HCT116 (cell line): ENCODE measurements around the gene NR2C2. TPM values are rescaled to one million over a fixed set of nuclear protein-coding genes. Genes with fewer than 3 reads are reported as not detected.

ENCODE experiments used
- ATAC-seq: fragments of 200-7000 bp; cut with Tn5 transposase; 2 replicates; pipeline ENCODE4 v1.9.1; 2020; ENCODE audit warnings: mild to moderate bottlenecking, moderate library complexity
- BruUV-seq: library from RNA; stranded (reverse); fragments of 400-500 nt; replicated peaks from 2 replicates; lab custom pipeline; 2021; lab: Mats Ljungman, UMichigan
- CTCF ChIA-PET: fragments of 300-600 bp; sonication (Branson Sonifier 250); formaldehyde crosslinking; loops from one replicate; lab custom pipeline; 2021; ENCODE audit warnings: antibody characterized with exemption; lab: Charles Lee
- POLR2A ChIA-PET: fragments of 300-600, 350-600 bp; sonication (Branson Sonifier 250); formaldehyde crosslinking; loops from one replicate; lab custom pipeline; 2021; ENCODE audit warnings: antibody characterized with exemption; lab: Charles Lee
- RAD21 ChIA-PET, 2 experiments: fragments of 300-600 bp; sonication (Branson Sonifier 250); formaldehyde crosslinking; loops; one replicate each; lab custom pipeline; 2023; ENCODE audit warnings: low total read pairs in 2 of 2; ENCODE audit not compliant: uncharacterized antibody in 2 of 2, unreplicated experiment in 2 of 2, low non-redundant PET in 1 of 2; lab: Charles Lee
- DNase-seq: peaks from one replicate; pipeline ENCODE4 v3.0.0-alpha.2; 2010; ENCODE audit warnings: low read depth, low spot score
- H2AFZ ChIP-seq: fragments of 200-600 bp; shearing (Covaris generic), sonication (generic); 2 replicates; pipeline ENCODE4 v1.6.1; 2017; ENCODE audit warnings: low read depth, mixed run types, mixed read lengths, antibody characterized with exemption, low read length; ENCODE audit not compliant: poor library complexity, severe bottlenecking
- H3K27ac ChIP-seq: 2 replicates; pipeline ENCODE4 v1.5.1; 2012; ENCODE audit warnings: low read depth, low read length
- H3K27me3 ChIP-seq: fragments of 200-600 bp; sonication (generic); 2 replicates; pipeline ENCODE4 v1.6.1; 2016; ENCODE audit warnings: mixed run types, low read length, mixed read lengths; ENCODE audit not compliant: insufficient read depth
- H3K36me3 ChIP-seq, 2 experiments: fragments of 200-500 bp in 1 of 2; fragments of 200-600 bp in 1 of 2; sonication (Bioruptor generic) in 1 of 2; sonication (generic) in 1 of 2; 2 replicates each; pipeline versions ENCODE4 v1.5.1 to v1.6.1; 2014 to 2016; ENCODE audit warnings: low read length in 2 of 2, inconsistent platforms in 1 of 2, mixed read lengths in 1 of 2, mixed run types in 1 of 2; ENCODE audit not compliant: insufficient read depth in 2 of 2, control insufficient read depth in 1 of 2
- H3K4me1 ChIP-seq, 2 experiments: fragments of 200-600 bp in 1 of 2; sonication (generic) in 1 of 2; 2 replicates each; pipeline versions ENCODE4 v1.5.1 to v1.6.1; 2012 to 2017; ENCODE audit warnings: low read length in 2 of 2, inconsistent platforms in 1 of 2, mild to moderate bottlenecking in 1 of 2, mixed read lengths in 1 of 2, mixed run types in 1 of 2, moderate library complexity in 1 of 2; ENCODE audit not compliant: insufficient read depth in 2 of 2, control insufficient read depth in 1 of 2
- H3K4me2 ChIP-seq: fragments of 200-600 bp; sonication (generic); 2 replicates; pipeline ENCODE4 v1.6.1; 2017; ENCODE audit warnings: mixed run types, low read length, mixed read lengths
- H3K4me3 ChIP-seq, 2 experiments: fragments of 200-600 bp in 1 of 2; sonication (generic) in 1 of 2; replicated peaks in 1 of 2; 2 replicates each; pipeline ENCODE4 v1.5.1; 2011 to 2016; ENCODE audit warnings: low read length in 2 of 2, control low read depth in 1 of 2, low read depth in 1 of 2, mild to moderate bottlenecking in 1 of 2, mixed read lengths in 1 of 2, mixed run types in 1 of 2
- H3K79me2 ChIP-seq: fragments of 200-600 bp; sonication (generic); 2 replicates; pipeline ENCODE4 v1.6.1; 2017; ENCODE audit warnings: mild to moderate bottlenecking, mixed run types, low read length, moderate library complexity, mixed read lengths; ENCODE audit not compliant: insufficient read depth
- H3K9ac ChIP-seq: fragments of 200-600 bp; sonication (generic); 2 replicates; pipeline ENCODE4 v1.6.1; 2016; ENCODE audit warnings: low read length, mixed read lengths
- H3K9me2 ChIP-seq: fragments of 200-600 bp; sonication (generic), shearing (Covaris generic); 2 replicates; pipeline ENCODE4 v1.6.1; 2017; ENCODE audit warnings: mixed run types, mild to moderate bottlenecking, moderate library complexity; ENCODE audit not compliant: insufficient read depth
- H3K9me3 ChIP-seq, 2 experiments: fragments of 200-500 bp in 1 of 2; fragments of 200-600 bp in 1 of 2; sonication (Bioruptor generic) in 1 of 2; sonication (generic) in 1 of 2; 2 replicates each; pipeline ENCODE4 v1.6.1; 2014 to 2017; ENCODE audit warnings: low read length in 2 of 2, mixed read lengths in 2 of 2, inconsistent platforms in 1 of 2, low read depth in 1 of 2, mild to moderate bottlenecking in 1 of 2, mixed run types in 1 of 2, moderate library complexity in 1 of 2; ENCODE audit not compliant: control insufficient read depth in 1 of 2, insufficient read depth in 1 of 2
- H4K20me1 ChIP-seq: fragments of 200-600 bp; sonication (generic), shearing (Covaris generic); 2 replicates; pipeline ENCODE4 v1.6.1; 2017; ENCODE audit warnings: mixed run types, mild to moderate bottlenecking, moderate library complexity; ENCODE audit not compliant: insufficient read depth
- CEBPB ChIP-seq: IDR thresholded peaks from 2 replicates; pipeline ENCODE4 v1.6.1; 2012; ENCODE audit warnings: low read depth
- CTCF ChIP-seq, 3 experiments: fragments of 200-600 bp in 1 of 3; sonication (generic) in 1 of 3; IDR thresholded peaks in 2 of 3; conservative IDR thresholded peaks in 1 of 3; 2 replicates each; pipeline ENCODE4 v1.5.1; 2012 to 2017; ENCODE audit warnings: low read depth in 2 of 3, low read length in 2 of 3, antibody characterized with exemption in 1 of 3, borderline replicate concordance in 1 of 3, control low read depth in 1 of 3, mild to moderate bottlenecking in 1 of 3, mixed read lengths in 1 of 3, mixed run types in 1 of 3, moderate library complexity in 1 of 3; ENCODE audit not compliant: insufficient read depth in 1 of 3
- ELF1 ChIP-seq: IDR thresholded peaks from 2 replicates; pipeline ENCODE4 v1.6.1; 2012; ENCODE audit warnings: low read depth, borderline replicate concordance
- EZH2 ChIP-seq: fragments of 200-600 bp; sonication (generic); IDR thresholded peaks from 2 replicates; pipeline ENCODE4 v1.6.1; 2017; ENCODE audit warnings: antibody characterized with exemption, mixed run types
- EZH2phosphoT487 ChIP-seq: fragments of 200-600 bp; IDR thresholded peaks from 2 replicates; pipeline ENCODE4 v1.6.1; 2018; ENCODE audit warnings: antibody characterized with exemption, borderline replicate concordance
- JUND ChIP-seq: IDR thresholded peaks from 2 replicates; pipeline ENCODE4 v1.6.1; 2012
- MAX ChIP-seq: IDR thresholded peaks from 2 replicates; pipeline ENCODE4 v1.6.1; 2012
- RAD21 ChIP-seq: IDR thresholded peaks from 2 replicates; pipeline ENCODE4 v1.6.1; 2012; ENCODE audit warnings: low read depth, mild to moderate bottlenecking
- REST ChIP-seq: IDR thresholded peaks from 2 replicates; pipeline ENCODE4 v1.6.1; 2012; ENCODE audit warnings: low read depth
- SRF ChIP-seq: IDR thresholded peaks from 2 replicates; pipeline ENCODE4 v1.6.1; 2012; ENCODE audit warnings: low read depth
- ZFX ChIP-seq: fragments of 450-650 bp; IDR thresholded peaks from 2 replicates; pipeline ENCODE4 v1.6.1; 2017
- ZNF274 ChIP-seq: fragments of 200-500 bp; sonication (Bioruptor generic); IDR thresholded peaks from 2 replicates; pipeline ENCODE4 v1.6.1; 2014; ENCODE audit warnings: mild to moderate bottlenecking, low read depth, low read length, inconsistent platforms
- intact Hi-C: fragments of 100-400 bp; cut with micrococcal nuclease; formaldehyde crosslinking; loops from 2 replicates; pipeline ENCODE4 v1.10.0; 2022
- total RNA-seq: library from RNA; stranded (reverse); gene quantifications from one replicate; pipeline ENCODE4 v1.2.1, GENCODE V29; 2021; ENCODE audit not compliant: unreplicated experiment

NR2C2 gene
- total RNA-seq, 1 experiment from 2014 or later: 45.0 TPM

GRCh38 chr3:14913926-14914778 is 33.2 kb upstream of the NR2C2 start:
- H3K9me3 ChIP-seq: no peaks in the 10 kb centered on the region
- H3K4me3 ChIP-seq: no peak overlapping the region
- H3K9ac ChIP-seq: no peak overlapping the region
- no peak overlapping the region for H2AFZ ChIP-seq
- H4K20me1 ChIP-seq: no peaks in the 10 kb centered on the region
- POLR2A ChIA-PET: no interaction called here
- H3K9me2 ChIP-seq: no peaks in the 10 kb centered on the region
- H3K79me2 ChIP-seq: no peaks in the 10 kb centered on the region
- CTCF ChIA-PET: no interaction called here
- no TSS peak for BruUV-seq
- no peaks in the 10 kb centered on the region for H3K4me1 ChIP-seq
- ATAC-seq: no peak
- no peak overlapping the region for H3K27ac ChIP-seq
- DNase-seq: no peak
- RAD21 ChIA-PET: no interaction called here
- TF ChIP-seq CTCF (IDR thresholded peaks at IDR 0.05 in 2 of 3, conservative IDR thresholded peaks at IDR 0.05 in 1 of 3; ENCODE audit: borderline replicate concordance in 1 of 3, insufficient read depth in 1 of 3, low read depth in 2 of 3, low read length in 2 of 3): 0 out of 6 replicates have a peak, but pooled peaks of 1 of the 3 experiments have one; percentile 11
- TF ChIP-seq RAD21: 0 out of 2 replicates have a peak, but pooled peaks have one; percentile 8
- TF ChIP-seq EZH2: no peak
- H3K27me3 ChIP-seq: no peaks in the 10 kb centered on the region
- intact Hi-C loops: no loop called here
- H3K36me3 ChIP-seq: no peaks in the 10 kb centered on the region
- H3K4me2 ChIP-seq: no peak overlapping the region

GRCh38 chr3:14914779-14915117 is 32.6 kb upstream of the NR2C2 start:
- H3K9me3 ChIP-seq: no peaks in the 10 kb centered on the region
- no peak overlapping the region for H3K4me3 ChIP-seq
- no peaks in the 10 kb centered on the region for H4K20me1 ChIP-seq
- no peak overlapping the region for H3K4me2 ChIP-seq
- no peaks in the 10 kb centered on the region for H3K9me2 ChIP-seq
- no peak for ATAC-seq
- H3K79me2 ChIP-seq: no peaks in the 10 kb centered on the region
- intact Hi-C loops: no loop called here
- H3K9ac ChIP-seq: no peak overlapping the region
- no TSS peak for BruUV-seq
- no peak overlapping the region for H2AFZ ChIP-seq
- TF ChIP-seq ZNF274 (no peak), EZH2phosphoT487 (no peak), ZFX (no peak), REST (no peak), ELF1 (no peak), CEBPB (no peak), JUND (no peak), SRF (no peak), EZH2 (no peak), MAX (no peak)
- TF ChIP-seq, all 23 proteins: peak for 0
- POLR2A ChIA-PET: no interaction called here
- Histone ChIP-seq H3K4me1 (no peaks in the 10 kb centered on the region), H3K36me3 (no peaks in the 10 kb centered on the region), H3K27ac (no peak overlapping the region), H3K27me3 (no peaks in the 10 kb centered on the region)
- RAD21 ChIA-PET: no interaction called here
- CTCF ChIA-PET: no interaction called here
- no peak for DNase-seq
